ENCODE data around the gene SENP6. TPM values are rescaled to one million over a fixed set of nuclear protein-coding genes. Genes with fewer than 3 reads are reported as not detected.
"Not testable (repeated sequence)": the region's sequence is repeated elsewhere in the genome, so short reads cannot be mapped to it uniquely, and the experiment has no call there.

The SENP6 gene
- total RNA-seq, 1 donor from 2014 or later, result 136 TPM

GRCh38 chr6:75666592-75666991, 64.9 kb downstream of the SENP6 start:
- no peak for DNase-seq

DNA sequence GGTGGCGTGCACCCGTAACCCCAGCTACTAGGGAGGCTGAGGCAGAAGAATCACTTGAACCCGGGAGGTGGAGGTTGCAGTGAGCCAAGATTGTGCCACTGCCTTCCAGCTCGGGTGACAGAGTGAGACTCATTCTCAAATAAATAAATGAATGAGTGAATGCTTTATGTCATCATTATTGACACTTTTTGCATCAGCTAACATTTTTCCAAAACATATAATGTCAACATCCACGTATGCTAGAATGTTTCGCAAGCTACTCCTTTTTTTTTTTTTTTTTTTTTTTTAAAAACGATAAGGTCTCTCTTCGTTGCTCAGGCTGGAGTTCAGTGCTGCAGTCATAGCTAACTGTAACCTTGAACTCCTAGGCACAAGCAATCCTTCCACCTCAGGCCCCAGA, 72.2 kb downstream of the SENP6 start:
- DNase-seq, result no peak

DNA sequence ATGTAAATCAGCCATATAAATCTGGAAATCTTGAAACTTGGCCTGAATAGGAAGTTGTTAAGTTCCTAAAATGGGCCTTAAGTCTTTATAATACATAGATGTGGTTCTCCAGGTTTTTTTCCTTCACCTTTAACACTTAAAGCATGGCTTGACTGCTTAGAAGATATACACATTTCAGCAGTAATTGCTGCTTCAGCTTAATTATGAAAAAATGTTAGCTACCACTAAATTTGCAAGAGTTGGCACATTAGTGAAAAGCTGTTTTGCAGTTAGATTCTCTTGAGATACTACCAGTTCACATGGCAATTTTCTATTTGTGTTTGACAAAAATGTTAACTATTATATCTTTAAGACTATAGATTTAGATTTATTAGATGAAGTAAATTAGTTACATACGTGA, 74.7 kb downstream of the SENP6 start:
- DNase-seq, result no peak

- not testable (repeated sequence) for DNase-seq
These were observed 80.9 kb downstream of the SENP6 start for GRCh38 chr6:75682548-75682947.

- not testable (repeated sequence) for DNase-seq
These were observed 81.3 kb downstream of the SENP6 start for GRCh38 chr6:75683005-75683404.

GRCh38 chr6:75687535-75687934, 85.9 kb downstream of the SENP6 start:
- DNase-seq, result not testable (repeated sequence)

DNA sequence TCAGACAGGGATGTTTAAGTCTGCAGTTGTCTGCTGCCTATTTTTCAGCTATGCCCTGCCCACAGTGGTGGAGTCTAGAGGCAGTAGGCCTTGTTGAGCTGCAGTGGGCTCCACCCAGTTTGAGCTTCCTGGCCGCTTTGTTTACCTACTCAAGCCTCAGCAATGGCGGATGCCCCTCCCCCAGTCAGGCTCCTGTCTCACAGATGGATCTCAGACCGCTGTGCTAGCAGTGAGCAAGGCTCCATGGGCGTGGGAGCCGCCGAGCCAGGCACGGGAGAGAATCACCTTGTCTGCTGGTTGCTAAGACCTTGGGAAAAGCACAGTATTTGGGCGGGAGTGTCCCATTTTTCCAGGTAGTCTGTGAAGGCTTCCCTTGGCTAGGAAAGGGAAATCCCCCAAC, 86.3 kb downstream of the SENP6 start:
- DNase-seq, result not testable (repeated sequence)

- no peak for DNase-seq
These were observed 87.9 kb downstream of the SENP6 start for GRCh38 chr6:75689576-75689975.

- no peak for DNase-seq
These were observed 89.3 kb downstream of the SENP6 start for GRCh38 chr6:75691012-75691411.

GRCh38 chr6:75693534-75693933, 91.9 kb downstream of the SENP6 start:
- no peak for DNase-seq

- DNase-seq, result no peak
These were observed 92.7 kb downstream of the SENP6 start for GRCh38 chr6:75694406-75694805.

DNA sequence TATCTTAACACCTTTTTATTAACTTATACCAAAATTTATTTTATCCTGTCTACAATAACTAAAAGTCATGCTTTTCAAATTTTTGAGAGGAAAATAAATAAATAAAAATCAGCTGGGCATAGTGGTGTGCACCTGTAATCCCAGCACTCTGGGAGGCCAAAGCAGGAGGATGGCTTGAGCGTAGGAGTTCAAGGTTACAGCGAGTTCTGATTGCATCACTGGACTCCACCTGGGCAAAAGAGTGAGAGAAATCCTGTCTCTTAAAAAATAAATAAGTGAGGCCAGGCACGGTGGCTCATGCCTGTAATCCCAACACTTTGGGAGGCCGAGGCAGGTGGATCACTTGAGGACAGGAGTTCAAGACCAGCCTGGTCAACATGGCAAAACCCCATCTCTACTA, 106.7 kb downstream of the SENP6 start:
- not testable (repeated sequence) for DNase-seq

DNA sequence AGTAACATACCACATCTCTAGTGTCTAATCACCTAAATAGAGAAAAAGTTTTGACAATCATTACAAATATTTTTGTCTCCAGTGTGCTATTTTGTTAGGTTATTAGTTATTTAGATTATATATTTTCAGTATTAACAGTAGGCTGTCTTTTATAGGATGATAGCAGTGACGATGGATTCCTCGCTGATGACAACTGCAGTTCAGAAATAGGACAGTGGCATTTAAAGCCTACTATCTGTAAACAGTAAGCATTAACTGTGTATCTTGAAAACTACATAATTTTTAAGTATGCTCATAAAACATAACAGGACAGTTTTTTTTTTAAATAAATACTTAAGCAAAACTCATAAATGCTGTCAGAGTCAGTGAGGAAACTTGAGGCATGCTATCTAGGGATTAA, 109.5 kb downstream of the SENP6 start:
- DNase-seq, result no peak

- DNase-seq, result no peak
These were observed 117.5 kb downstream of the SENP6 start for GRCh38 chr6:75719133-75719532.

DNA sequence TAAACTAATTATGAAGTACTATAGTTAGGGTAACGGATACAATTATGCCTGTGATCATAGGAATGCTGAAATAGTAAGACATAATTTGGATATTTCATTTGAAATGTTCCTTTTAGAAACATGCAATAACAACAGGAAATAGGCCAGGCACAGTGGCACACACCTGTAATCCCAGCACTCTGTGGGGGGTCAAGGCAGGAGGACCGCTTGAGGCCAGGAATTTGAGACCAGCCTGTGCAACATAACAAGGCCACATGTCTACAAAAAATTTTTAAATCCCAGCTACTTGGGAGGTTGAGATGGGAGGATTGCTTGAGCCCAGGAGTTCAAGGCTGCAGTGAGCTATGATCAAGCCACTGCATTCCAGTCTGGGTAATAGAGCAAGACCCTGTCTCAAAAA, 121.7 kb downstream of the SENP6 start:
- DNase-seq, result no peak

DNA sequence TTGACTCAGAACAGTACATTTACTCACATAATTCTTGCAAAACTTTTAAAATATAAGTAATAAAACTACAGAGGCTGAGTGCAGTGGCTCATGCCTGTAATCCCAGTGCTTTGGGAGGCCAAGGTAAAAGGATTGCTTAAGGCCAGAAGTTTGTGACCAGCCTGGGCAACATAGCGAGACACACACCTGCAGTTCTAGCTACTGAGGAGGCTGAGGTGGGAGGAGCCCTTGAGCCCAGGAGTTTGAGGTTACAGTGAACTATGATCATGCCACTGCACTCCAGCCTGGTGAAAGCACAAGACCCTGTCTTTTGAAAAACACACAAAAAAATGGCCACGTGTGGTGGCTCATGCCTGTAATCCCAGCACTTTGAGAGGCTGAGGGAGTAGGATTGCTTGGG, 125.5 kb downstream of the SENP6 start:
- no peak for DNase-seq

- DNase-seq, result not testable (repeated sequence)
These were observed 129.3 kb downstream of the SENP6 start for GRCh38 chr6:75731029-75731428.

DNA sequence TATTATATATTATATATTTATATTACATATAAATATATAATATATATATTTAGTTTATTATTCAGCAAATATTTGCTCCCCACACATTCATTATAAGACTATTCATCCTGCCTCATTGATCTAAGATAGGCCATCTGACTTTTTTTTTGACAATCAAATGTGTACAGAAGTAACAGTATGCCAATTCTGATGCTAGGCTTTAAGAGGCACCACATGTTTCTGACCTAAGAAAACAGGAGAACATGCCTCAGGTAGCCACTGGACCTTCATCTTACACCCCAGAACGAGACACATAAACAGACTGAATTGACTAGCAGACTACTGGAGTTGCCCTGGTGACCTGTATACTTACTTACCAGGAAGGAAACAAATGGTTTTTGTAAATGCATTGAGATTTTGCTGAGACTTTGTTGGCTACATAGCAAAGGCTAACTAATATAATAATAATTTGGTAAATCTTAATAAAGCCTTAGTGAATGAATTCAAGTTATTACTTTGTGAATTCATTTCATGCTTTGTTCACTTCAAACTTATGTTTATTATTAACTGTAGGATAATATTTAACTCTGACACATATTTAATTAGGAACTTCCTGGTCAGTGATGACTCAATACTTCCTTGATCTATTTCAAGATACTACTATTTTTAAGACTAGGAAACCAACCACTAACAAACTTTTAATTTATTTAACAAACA, 134.0 kb downstream of the SENP6 start:
- DNase-seq, result no peak

DNA sequence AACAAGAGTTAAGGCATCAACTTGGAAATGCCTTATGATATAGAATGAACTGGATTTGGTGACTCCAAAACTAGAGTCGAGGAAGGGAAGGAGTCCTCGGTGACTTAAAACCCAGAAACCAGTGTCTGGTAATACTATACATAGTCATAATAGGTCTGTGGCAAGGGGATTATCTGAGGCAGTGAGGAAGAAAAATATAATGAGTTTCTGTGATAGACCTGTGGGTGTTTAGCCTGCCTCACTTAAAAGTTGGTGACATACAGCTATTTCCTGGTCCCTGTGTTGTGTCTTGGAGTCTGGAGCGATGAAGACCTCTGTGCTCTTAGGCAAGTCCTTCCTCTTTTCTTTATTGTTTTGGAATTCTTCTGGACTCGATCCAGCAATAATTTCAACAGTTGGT, 142.3 kb downstream of the SENP6 start:
- DNase-seq, result no peak

GRCh38 chr6:75745404-75745803, 143.7 kb downstream of the SENP6 start:
- DNase-seq, result no peak

DNA sequence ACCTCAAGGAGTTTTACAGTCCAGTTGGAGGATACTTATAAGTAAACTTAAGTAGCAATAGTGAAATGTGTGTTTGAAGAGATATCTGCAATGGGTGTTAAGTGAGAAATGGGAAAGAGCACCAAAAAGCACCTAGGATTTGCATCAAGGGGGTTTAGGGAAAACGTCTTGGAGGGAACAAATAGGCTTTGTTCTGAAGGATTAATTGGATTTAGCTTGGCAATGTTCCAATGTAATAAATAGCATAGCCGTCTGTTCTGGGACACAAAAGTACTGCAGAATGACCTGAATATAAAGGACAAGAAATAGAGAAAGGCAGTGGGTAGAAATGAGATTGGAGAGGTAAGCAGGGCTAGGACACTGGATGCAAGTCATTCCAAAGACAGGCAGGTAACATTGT, 144.5 kb downstream of the SENP6 start:
- DNase-seq, result no peak

DNA sequence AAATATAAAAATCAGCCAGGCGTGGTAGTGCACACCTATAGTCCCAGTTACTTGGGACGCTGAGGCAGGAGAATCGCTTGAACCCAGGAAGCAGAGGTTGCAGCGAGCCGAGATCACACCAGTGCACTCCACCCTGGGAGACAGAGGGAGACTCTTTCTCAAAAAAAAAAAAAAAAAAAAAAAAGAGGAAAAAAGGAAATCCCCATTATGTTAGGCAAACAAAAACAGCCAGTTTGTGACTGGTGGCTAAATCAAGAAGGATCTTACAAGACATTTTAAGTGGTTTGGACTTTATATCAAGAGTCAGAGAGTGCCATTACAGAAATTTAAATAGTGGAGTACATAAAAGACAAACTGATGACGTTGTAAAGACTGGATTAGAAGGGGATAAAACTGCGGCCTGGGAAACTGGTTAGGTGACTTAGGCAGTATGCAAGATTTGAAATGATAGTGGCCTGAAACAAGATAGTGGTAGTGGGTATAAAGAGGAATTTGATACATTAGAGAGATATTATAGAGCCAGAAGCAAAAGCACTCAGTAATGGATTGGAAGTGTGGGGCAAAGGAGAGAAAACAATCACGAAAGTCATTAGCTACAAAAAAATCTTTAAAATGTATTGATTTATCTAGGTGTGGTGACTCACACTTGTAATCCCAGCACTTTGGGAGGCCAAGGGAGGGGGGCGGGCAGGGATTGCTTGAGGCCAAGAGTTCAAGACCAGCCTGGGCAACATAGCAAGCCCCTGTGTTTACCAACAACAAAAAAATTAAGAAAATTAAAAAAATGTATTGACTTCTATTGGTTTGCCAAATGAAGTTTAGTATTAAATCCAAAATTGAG, 145.7 kb downstream of the SENP6 start:
- DNase-seq, result no peak

DNA sequence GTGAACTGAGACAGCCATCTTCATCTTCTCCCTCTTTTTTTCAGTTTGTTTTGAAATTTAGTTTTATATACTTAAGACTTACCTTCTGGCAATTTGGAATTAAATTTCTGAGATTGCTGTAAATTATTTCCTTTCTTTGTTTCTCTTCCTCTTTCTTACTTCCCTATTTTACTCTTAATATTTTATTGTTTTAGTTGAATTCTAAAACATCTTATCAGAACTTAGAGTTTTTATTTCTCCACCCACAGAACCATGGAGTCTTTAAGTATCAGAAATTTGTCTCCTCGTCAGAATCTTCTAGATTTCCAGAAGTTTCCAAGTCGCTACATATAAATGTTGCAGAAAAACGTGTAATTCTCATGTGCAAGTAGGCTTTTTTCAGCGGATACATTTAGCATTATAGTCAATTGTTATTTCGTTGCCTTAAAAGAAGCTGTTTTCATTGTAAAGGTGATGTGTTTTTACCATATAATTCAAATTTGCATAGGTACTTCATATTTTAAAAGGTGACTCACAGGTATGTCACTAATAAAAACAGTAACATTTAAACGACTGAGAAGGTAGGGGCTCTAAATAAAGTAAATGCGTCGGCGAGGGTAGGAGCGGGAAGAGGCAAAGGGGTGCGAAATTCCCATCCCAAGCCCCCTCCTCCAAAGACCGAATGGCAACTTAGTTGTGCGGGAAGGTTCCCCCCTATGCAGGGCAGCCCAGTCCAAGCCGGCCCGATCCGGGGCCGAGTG, 146.5 kb downstream of the SENP6 start:
- no peak for DNase-seq
